Mammary epithelial cell (primary cell): ENCODE results near the gene HDAC9.

Source experiments
- CTCF ChIP-seq, 2 donors: IDR thresholded peaks in 1 of 2; conservative IDR thresholded peaks in 1 of 2; 2 replicates each; pipeline ENCODE4 v1.5.1; 2011 to 2012; ENCODE audit warnings: inconsistent platforms in 2 of 2, low read length in 2 of 2, mild to moderate bottlenecking in 2 of 2, control low read depth in 1 of 2, low read depth in 1 of 2; ENCODE audit not compliant: insufficient read depth in 1 of 2; ENCODE audit errors: extremely low read depth in 1 of 2
- EZH2 ChIP-seq: IDR thresholded peaks from 2 replicates; pipeline ENCODE4 v1.6.1; 2012; ENCODE audit warnings: low read length, inconsistent platforms, borderline replicate concordance

GRCh38 chr7:18756378-18757050, 261.0 kb downstream of the HDAC9 start:
- TF ChIP-seq CTCF (conservative IDR thresholded peaks at IDR 0.05 in 1 of 2, IDR thresholded peaks at IDR 0.05 in 1 of 2; ENCODE audit: extremely low read depth in 1 of 2, insufficient read depth in 1 of 2, low read depth in 1 of 2, low read length in 2 of 2) (no peak), EZH2 (no peak)
